Measurements from ENCODE around the gene ERLIN1.

- no peak for TF ChIP-seq ATF3 (IDR thresholded peaks at IDR 0.05)
- no peak for TF ChIP-seq CTCF (IDR thresholded peaks at IDR 0.05; ENCODE audit: low read depth, low read length, missing input control)
- TF ChIP-seq YY1 (IDR thresholded peaks at IDR 0.05) = no peak
- no peak for TF ChIP-seq REST (IDR thresholded peaks at IDR 0.05)
- TF ChIP-seq TAF1 (conservative IDR thresholded peaks at IDR 0.05) = no peak
- TF ChIP-seq RAD21 (IDR thresholded peaks at IDR 0.05) = no peak
- TF ChIP-seq NR2F2 (IDR thresholded peaks at IDR 0.05) = no peak
- TF ChIP-seq GABPA (IDR thresholded peaks at IDR 0.05 in 1 of 2, conservative IDR thresholded peaks at IDR 0.05 in 1 of 2) = no peak
Measured at GRCh38 chr10:100153239-100153825, 32.5 kb downstream of the ERLIN1 start.
